Measurements from ENCODE around the gene MTSS2. TPM values are rescaled to one million over a fixed set of nuclear protein-coding genes. Genes with fewer than 3 reads are reported as not detected.

MTSS2 gene
- polyA plus RNA-seq, 1 donor from 2014 or later: 20.4 TPM

DNA sequence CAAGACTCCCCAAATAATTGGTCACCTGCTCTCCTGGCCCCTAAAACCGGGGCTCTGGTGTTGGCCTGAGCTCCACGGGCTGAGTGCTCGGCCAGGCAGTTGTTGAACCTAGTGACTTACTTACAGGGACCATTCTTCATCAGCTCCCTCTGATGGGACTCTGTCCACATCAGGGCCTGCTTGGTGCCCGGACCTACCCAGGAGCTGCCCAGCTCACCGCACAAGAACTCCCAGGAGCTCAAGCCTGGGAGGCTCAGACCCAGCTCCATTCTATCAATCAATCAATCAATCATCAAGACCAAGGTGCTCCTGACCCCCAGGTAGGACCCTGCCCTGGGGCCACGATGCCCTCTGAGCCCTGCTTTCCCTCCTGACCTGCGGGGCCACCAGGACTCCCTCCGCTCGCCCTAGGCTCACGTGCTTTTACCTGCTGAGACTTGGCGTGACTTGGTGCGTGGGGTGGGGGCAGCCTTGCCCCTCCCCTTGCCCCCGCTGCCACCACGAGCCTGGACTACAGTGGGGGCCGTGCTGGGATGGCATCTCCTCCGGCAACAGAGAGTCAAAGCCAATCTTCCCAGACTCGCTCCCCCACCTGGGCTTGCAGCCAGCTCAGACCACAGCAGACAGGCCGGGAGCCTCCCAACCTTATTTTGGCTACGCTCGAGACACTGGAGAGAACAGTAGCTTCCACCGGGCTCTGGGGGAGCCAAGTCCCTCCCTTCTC, 23.8 kb downstream of the MTSS2 start:
- H3F3A ChIP-seq (ENCODE audit: insufficient read depth, low read length, poor library complexity, severe bottlenecking): no peaks in the 10 kb centered on the region
- TF ChIP-seq RAD21 (conservative IDR thresholded peaks at IDR 0.05) (no peak), POLR2AphosphoS5 (IDR thresholded peaks at IDR 0.05) (no peak), TAF1 (IDR thresholded peaks at IDR 0.05; ENCODE audit: low read depth) (no peak), SMC3 (conservative IDR thresholded peaks at IDR 0.05; ENCODE audit: poor library complexity) (no peak)
- H3K79me2 ChIP-seq (replicated peaks; ENCODE audit: insufficient read depth, low read length): no peaks in the 10 kb centered on the region
- no peak overlapping the region for H3K4me3 ChIP-seq (ENCODE audit: low read length)
- no peaks in the 10 kb centered on the region for H3K9me3 ChIP-seq (ENCODE audit: low read length)
- no peak overlapping the region for H3K4me2 ChIP-seq (ENCODE audit: low read length)
- no peak overlapping the region for H2AFZ ChIP-seq (ENCODE audit: low read depth, low read length)
- H3K27me3 ChIP-seq (ENCODE audit: insufficient read depth, low read depth, low read length): no peaks in the 10 kb centered on the region
- no peak overlapping the region for H3K9ac ChIP-seq (ENCODE audit: low read length)
- H3K27ac ChIP-seq (ENCODE audit: low read length): no peak overlapping the region
- no peaks in the 10 kb centered on the region for H4K20me1 ChIP-seq (ENCODE audit: insufficient read depth)
- no peaks in the 10 kb centered on the region for H3K36me3 ChIP-seq (ENCODE audit: insufficient read depth, low read length)
- no peaks in the 10 kb centered on the region for H3K9me2 ChIP-seq (ENCODE audit: insufficient read depth, low read length)

DNA sequence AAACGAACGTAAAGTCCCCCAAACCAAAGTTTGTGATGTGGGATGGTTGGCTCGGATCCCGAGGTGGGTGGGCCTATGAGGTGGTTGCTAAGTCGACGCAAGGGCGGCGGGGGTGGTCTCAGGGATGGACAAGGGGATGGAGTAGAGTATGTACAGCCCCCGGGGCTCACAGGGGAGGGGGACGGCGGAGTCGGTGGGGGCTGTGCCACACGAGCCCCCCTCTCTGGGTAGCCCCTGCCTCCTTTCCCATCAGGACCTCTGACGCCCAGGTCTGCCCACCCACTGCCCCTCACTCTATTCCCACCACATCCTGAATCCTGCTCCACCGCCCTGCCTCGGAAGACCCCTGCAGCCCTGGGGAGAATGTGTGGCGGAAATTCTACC, 24.3 kb downstream of the MTSS2 start:
- Histone ChIP-seq H3K27me3 (ENCODE audit: insufficient read depth, low read depth, low read length) (no peaks in the 10 kb centered on the region), H3F3A (ENCODE audit: insufficient read depth, low read length, poor library complexity, severe bottlenecking) (no peaks in the 10 kb centered on the region), H3K4me3 (ENCODE audit: low read length) (no peak overlapping the region), H4K20me1 (ENCODE audit: insufficient read depth) (no peaks in the 10 kb centered on the region), H3K36me3 (ENCODE audit: insufficient read depth, low read length) (no peaks in the 10 kb centered on the region), H3K4me2 (ENCODE audit: low read length) (no peak overlapping the region), H3K79me2 (replicated peaks; ENCODE audit: insufficient read depth, low read length) (no peaks in the 10 kb centered on the region), H3K27ac (ENCODE audit: low read length) (no peak overlapping the region), H2AFZ (ENCODE audit: low read depth, low read length) (no peak overlapping the region), H3K9ac (ENCODE audit: low read length) (no peak overlapping the region), H3K9me2 (ENCODE audit: insufficient read depth, low read length) (no peaks in the 10 kb centered on the region), H3K9me3 (ENCODE audit: low read length) (no peaks in the 10 kb centered on the region)
- TF ChIP-seq SMC3 (conservative IDR thresholded peaks at IDR 0.05; ENCODE audit: poor library complexity) (no peak), MXI1 (conservative IDR thresholded peaks at IDR 0.05; ENCODE audit: poor library complexity, severe bottlenecking) (no peak), TAF1 (IDR thresholded peaks at IDR 0.05; ENCODE audit: low read depth) (no peak), POLR2AphosphoS5 (IDR thresholded peaks at IDR 0.05) (no peak), RAD21 (conservative IDR thresholded peaks at IDR 0.05) (no peak)

DNA sequence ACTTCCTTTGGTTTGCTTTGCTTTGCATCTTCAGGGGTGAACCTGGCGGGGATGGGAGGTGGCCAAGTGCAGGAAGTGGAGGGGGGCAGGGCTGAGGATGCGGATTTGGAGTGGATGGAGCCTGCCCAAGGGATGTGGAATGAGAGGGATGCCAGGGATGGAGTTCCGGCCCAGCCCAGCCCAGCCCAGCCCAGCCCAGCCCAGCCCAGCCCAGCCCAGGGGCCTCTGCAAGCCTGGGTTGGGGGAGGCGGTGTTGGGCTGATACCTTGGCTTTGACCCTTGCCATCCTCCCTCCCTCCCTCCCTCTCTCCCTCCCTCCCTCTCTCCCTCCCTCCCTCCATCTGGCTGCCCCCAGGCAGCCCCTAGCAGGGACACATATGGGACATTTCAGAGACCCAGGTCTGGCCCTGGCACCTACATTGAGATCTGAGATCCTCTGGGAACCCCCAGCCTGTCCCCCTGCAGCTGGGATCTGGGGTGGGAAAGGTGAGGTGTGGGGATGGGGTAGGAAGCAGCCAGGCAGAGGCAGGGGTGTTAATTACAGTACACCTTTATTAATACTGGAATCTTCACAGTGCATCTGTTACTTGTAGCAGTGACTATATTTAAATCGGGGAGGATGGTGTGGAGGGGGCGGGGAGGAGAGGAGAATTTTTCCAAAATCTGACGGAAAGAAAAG, 25.0 kb downstream of the MTSS2 start:
- no peaks in the 10 kb centered on the region for H3K27me3 ChIP-seq (ENCODE audit: insufficient read depth, low read depth, low read length)
- H2AFZ ChIP-seq (ENCODE audit: low read depth, low read length): no peak overlapping the region
- no peaks in the 10 kb centered on the region for H3K36me3 ChIP-seq (ENCODE audit: insufficient read depth, low read length)
- no peaks in the 10 kb centered on the region for H3F3A ChIP-seq (ENCODE audit: insufficient read depth, low read length, poor library complexity, severe bottlenecking)
- no peaks in the 10 kb centered on the region for H3K9me3 ChIP-seq (ENCODE audit: low read length)
- no peaks in the 10 kb centered on the region for H3K79me2 ChIP-seq (replicated peaks; ENCODE audit: insufficient read depth, low read length)
- no peak overlapping the region for H3K4me3 ChIP-seq (ENCODE audit: low read length)
- TF ChIP-seq MXI1 (conservative IDR thresholded peaks at IDR 0.05; ENCODE audit: poor library complexity, severe bottlenecking) (no peak), EP300 (conservative IDR thresholded peaks at IDR 0.05; ENCODE audit: poor library complexity, severe bottlenecking) (no peak), POLR2AphosphoS5 (IDR thresholded peaks at IDR 0.05) (no peak)
- TF ChIP-seq, protein P1, sequence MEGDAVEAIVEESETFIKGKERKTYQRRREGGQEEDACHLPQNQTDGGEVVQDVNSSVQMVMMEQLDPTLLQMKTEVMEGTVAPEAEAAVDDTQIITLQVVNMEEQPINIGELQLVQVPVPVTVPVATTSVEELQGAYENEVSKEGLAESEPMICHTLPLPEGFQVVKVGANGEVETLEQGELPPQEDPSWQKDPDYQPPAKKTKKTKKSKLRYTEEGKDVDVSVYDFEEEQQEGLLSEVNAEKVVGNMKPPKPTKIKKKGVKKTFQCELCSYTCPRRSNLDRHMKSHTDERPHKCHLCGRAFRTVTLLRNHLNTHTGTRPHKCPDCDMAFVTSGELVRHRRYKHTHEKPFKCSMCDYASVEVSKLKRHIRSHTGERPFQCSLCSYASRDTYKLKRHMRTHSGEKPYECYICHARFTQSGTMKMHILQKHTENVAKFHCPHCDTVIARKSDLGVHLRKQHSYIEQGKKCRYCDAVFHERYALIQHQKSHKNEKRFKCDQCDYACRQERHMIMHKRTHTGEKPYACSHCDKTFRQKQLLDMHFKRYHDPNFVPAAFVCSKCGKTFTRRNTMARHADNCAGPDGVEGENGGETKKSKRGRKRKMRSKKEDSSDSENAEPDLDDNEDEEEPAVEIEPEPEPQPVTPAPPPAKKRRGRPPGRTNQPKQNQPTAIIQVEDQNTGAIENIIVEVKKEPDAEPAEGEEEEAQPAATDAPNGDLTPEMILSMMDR (IDR thresholded peaks at IDR 0.05; ENCODE audit: poor library complexity, severe bottlenecking): no peak
- no peak overlapping the region for H3K9ac ChIP-seq (ENCODE audit: low read length)
- H3K9me2 ChIP-seq (ENCODE audit: insufficient read depth, low read length): no peaks in the 10 kb centered on the region
- no peak overlapping the region for H3K4me2 ChIP-seq (ENCODE audit: low read length)
- no peaks in the 10 kb centered on the region for H4K20me1 ChIP-seq (ENCODE audit: insufficient read depth)
- H3K27ac ChIP-seq (ENCODE audit: low read length): no peak overlapping the region
